SK-N-SH treated with all-trans-retinoic acid at 6 μM for 48 hours (cell line): ENCODE results near the gene TIMM21.

Source experiments
- ATAC-seq: fragments of 200-7000 bp; cut with Tn5 transposase; 3 replicates; pipeline ENCODE4 v1.9.1; 2020; ENCODE audit warnings: mild to moderate bottlenecking, moderate library complexity
- ARNTL ChIP-seq: fragments of 450-650 bp; formaldehyde crosslinking; IDR thresholded peaks from 2 replicates; pipeline ENCODE4 v1.5.0; 2020; ENCODE audit warnings: low read depth, mild to moderate bottlenecking, moderate library complexity, borderline replicate concordance
- BACH2 ChIP-seq: fragments of 250-450 bp; sonication (Bioruptor Pico); IDR thresholded peaks from 2 replicates; pipeline ENCODE4 v1.9.0; 2021; ENCODE audit warnings: mild to moderate bottlenecking, borderline replicate concordance
- CREB5 ChIP-seq: fragments of 250-450 bp; sonication (Bioruptor Pico); IDR thresholded peaks from 2 replicates; pipeline ENCODE4 v1.5.1; 2020; ENCODE audit warnings: low read depth, mild to moderate bottlenecking, moderate library complexity
- CSDC2 ChIP-seq: fragments of 250-450 bp; sonication (Bioruptor Pico); IDR thresholded peaks from 2 replicates; pipeline ENCODE4 v1.5.0; 2020; ENCODE audit warnings: mild to moderate bottlenecking, moderate library complexity
- CSRNP3 ChIP-seq: fragments of 250-450 bp; sonication (Bioruptor Pico); IDR thresholded peaks from 2 replicates; pipeline ENCODE4 v1.5.1; 2021; ENCODE audit warnings: mild to moderate bottlenecking, moderate library complexity
- ESRRG ChIP-seq: fragments of 250-450 bp; sonication (Bioruptor Pico); IDR thresholded peaks from 2 replicates; pipeline ENCODE4 v1.6.1; 2021; ENCODE audit warnings: mild to moderate bottlenecking
- GLIS3 ChIP-seq: fragments of 250-450 bp; sonication (Bioruptor Pico); IDR thresholded peaks from 2 replicates; pipeline ENCODE4 v1.5.0; 2020; ENCODE audit warnings: mild to moderate bottlenecking, moderate library complexity
- OSR1 ChIP-seq: fragments of 250-450 bp; sonication (Bioruptor Pico); IDR thresholded peaks from 2 replicates; pipeline ENCODE4 v1.8.0; 2022; ENCODE audit warnings: moderate library complexity, mild to moderate bottlenecking, inconsistent platforms
- PATZ1 ChIP-seq: fragments of 250-450 bp; sonication (Bioruptor Pico); IDR thresholded peaks from 2 replicates; pipeline ENCODE4 v1.8.0; 2020; ENCODE audit warnings: mild to moderate bottlenecking, moderate library complexity, borderline replicate concordance
- POU6F1 ChIP-seq: fragments of 250-450 bp; sonication (Bioruptor Pico); IDR thresholded peaks from 2 replicates; pipeline ENCODE4 v1.8.0; 2021; ENCODE audit warnings: low read depth, mild to moderate bottlenecking, moderate library complexity, borderline replicate concordance
- PPARA ChIP-seq: fragments of 250-450 bp; sonication (Bioruptor Pico); IDR thresholded peaks from 2 replicates; pipeline ENCODE4 v1.5.0; 2020; ENCODE audit warnings: mild to moderate bottlenecking, borderline replicate concordance
- RARB ChIP-seq: fragments of 250-450 bp; sonication (Bioruptor Pico); IDR thresholded peaks from 2 replicates; pipeline ENCODE4 v1.8.0; 2021; ENCODE audit warnings: mild to moderate bottlenecking, moderate library complexity
- TOX ChIP-seq: fragments of 250-450 bp; sonication (Bioruptor Pico); IDR thresholded peaks from 2 replicates; pipeline ENCODE4 v1.8.0; 2021; ENCODE audit warnings: mild to moderate bottlenecking, moderate library complexity, borderline replicate concordance
- TSHZ2 ChIP-seq: fragments of 250-450 bp; sonication (Bioruptor Pico); IDR thresholded peaks from 2 replicates; pipeline ENCODE4 v1.5.0; 2020; ENCODE audit warnings: mild to moderate bottlenecking, moderate library complexity
- ZC3H10 ChIP-seq: fragments of 250-450 bp; sonication (Bioruptor Pico); IDR thresholded peaks from 2 replicates; pipeline ENCODE4 v1.5.1; 2021; ENCODE audit warnings: mild to moderate bottlenecking, moderate library complexity
- ZFP30 ChIP-seq: fragments of 450-650 bp; formaldehyde crosslinking; IDR thresholded peaks from 2 replicates; pipeline ENCODE4 v1.5.0; 2022; ENCODE audit warnings: mild to moderate bottlenecking, moderate library complexity
- ZNF565 ChIP-seq: fragments of 450-650 bp; formaldehyde crosslinking; conservative IDR thresholded peaks from 2 replicates; pipeline ENCODE4 v1.5.0; 2020; ENCODE audit warnings: low read depth, mild to moderate bottlenecking, moderate library complexity
- ZNF70 ChIP-seq: fragments of 450-650 bp; formaldehyde crosslinking; IDR thresholded peaks from 2 replicates; pipeline ENCODE4 v1.5.0; 2020; ENCODE audit warnings: mild to moderate bottlenecking, moderate library complexity

The TIMM21 gene

GRCh38 chr18:74153793-74154192, 5.5 kb downstream of the TIMM21 start:
- no peak for TF ChIP-seq ZC3H10 (CRISPR knock-in tag)
- no peak for TF ChIP-seq CSRNP3 (CRISPR knock-in tag)
- no peak for TF ChIP-seq CSDC2 (CRISPR knock-in tag)
- TF ChIP-seq GLIS3 (CRISPR knock-in tag): no peak
- no peak for TF ChIP-seq ZNF565 (CRISPR knock-in tag)
- TF ChIP-seq TOX (CRISPR knock-in tag): no peak
- TF ChIP-seq PATZ1 (CRISPR knock-in tag): no peak
- TF ChIP-seq RARB (CRISPR knock-in tag): no peak
- no peak for TF ChIP-seq ARNTL (CRISPR knock-in tag)
- TF ChIP-seq OSR1: no peak
- no peak for TF ChIP-seq BACH2 (CRISPR knock-in tag)
- TF ChIP-seq TSHZ2 (CRISPR knock-in tag): no peak
- TF ChIP-seq CREB5: no peak
- no peak for TF ChIP-seq PPARA
- TF ChIP-seq ZFP30 (CRISPR knock-in tag): no peak
- no peak for TF ChIP-seq ZNF70 (CRISPR knock-in tag)
- no peak for TF ChIP-seq POU6F1 (CRISPR knock-in tag)
- TF ChIP-seq, all 23 proteins: peak for 0

GRCh38 chr18:74154716-74155115, 6.4 kb downstream of the TIMM21 start:
- no peak for ATAC-seq
- TF ChIP-seq POU6F1 (CRISPR knock-in tag): no peak
- TF ChIP-seq CREB5: no peak
- TF ChIP-seq GLIS3 (CRISPR knock-in tag): no peak
- TF ChIP-seq OSR1: no peak
- TF ChIP-seq TSHZ2 (CRISPR knock-in tag): no peak
- no peak for TF ChIP-seq ESRRG (CRISPR knock-in tag)
- TF ChIP-seq ARNTL (CRISPR knock-in tag): no peak
- TF ChIP-seq, all 23 proteins: peak for 0

More at GRCh38 chr18:74153793-74154192, 5.5 kb downstream of the TIMM21 start:
- no peak for ATAC-seq
